Activated CD4-positive, alpha-beta T cell treated with anti-CD3 and anti-CD28 coated beads, Interleukin-10, Interleukin-2, amounts not matched to agents 100 ng/mL and 50 ng/mL, durations not matched to agents 16 hours and 8 hours (primary cell): Measurements from ENCODE around the gene TAS1R2.
A peak's percentile ranks its signal among the peaks of the same experiment; 100 is the strongest.
"Not testable (repeated sequence)": the region's sequence is repeated elsewhere in the genome, so short reads cannot be mapped to it uniquely, and the experiment has no call there.

Experiments
- DNase-seq: peaks from one replicate; pipeline ENCODE4 v3.0.0-alpha.2; 2020

TAS1R2 gene

DNA sequence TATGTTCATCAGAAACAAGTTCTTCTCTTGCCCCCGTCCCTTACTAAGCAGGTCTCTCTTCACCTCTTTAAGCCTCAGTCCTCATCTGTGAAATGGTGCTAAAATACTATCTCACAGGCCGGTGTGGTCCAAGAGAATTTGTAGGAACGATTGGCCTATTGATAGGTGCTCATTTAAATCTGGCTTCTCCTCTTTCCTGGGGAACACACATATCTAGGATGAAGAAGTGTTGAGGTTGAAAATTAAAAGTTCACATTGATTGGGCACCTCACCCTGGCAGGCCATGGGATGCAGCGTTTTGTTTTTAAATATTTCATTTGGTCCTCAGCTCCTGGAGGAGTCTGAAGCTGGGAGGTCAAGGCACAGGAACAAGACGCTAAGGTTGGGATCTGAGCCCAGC lies 8.9 kb upstream of the TAS1R2 start:
- no peak for DNase-seq

DNA sequence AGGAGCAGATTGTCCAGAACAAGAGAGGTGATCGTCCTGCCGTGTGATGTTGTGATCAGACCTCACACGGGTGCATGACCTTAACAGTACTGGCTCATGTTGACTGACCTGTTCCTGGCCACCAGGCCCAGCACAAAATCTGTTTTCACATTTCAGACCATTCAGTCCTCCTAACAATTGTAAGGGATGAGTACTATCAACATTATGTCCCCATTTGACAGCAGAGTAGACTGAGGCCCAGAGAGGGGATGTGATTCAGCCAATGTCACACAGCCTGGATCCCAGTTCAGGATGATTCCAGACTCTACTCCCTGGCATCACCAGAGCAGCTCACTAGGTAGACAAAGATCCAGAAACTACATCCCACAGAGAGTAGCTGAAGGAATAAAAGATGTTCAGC lies 7.4 kb upstream of the TAS1R2 start:
- DNase-seq = no peak

DNA sequence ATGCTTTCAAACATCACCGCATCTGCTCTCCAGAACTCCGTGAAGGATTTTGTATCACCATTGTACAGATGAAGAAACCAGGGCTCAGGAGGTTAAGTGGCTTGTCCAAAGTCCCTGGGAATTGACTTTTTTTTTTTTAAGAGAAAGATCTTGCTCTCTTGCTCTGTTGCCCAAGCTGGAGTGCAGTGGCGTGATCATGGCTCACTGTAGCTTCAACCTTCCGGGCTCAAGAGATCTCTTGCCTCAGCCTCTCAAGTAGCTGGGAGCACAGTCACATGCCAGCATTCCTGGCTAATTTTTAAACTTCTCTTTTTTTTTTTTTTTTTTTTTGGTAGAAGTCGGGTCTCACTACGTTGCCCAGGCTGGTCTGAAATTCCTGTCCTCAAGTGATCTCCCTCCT lies 6.9 kb upstream of the TAS1R2 start:
- no peak for DNase-seq

DNA sequence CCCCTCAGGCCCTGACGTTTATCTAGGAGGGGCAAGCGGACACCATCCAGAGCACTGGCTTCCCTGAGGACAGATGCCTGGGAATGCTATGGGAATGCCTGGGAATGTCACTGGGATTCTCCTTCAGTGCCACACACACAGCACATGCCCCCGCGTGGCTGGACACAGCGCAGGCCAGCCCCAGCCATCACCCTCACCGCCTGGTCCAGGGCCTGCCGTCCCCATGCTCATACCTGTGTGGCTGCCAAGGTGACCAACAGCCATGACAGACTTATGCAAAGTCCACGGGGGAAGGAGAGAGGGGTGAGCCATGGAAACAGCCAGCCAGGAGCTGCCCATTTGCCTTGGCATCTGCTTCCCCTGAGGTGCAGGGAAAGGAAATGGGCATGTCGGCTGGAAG lies 5.7 kb upstream of the TAS1R2 start:
- no peak for DNase-seq

DNA sequence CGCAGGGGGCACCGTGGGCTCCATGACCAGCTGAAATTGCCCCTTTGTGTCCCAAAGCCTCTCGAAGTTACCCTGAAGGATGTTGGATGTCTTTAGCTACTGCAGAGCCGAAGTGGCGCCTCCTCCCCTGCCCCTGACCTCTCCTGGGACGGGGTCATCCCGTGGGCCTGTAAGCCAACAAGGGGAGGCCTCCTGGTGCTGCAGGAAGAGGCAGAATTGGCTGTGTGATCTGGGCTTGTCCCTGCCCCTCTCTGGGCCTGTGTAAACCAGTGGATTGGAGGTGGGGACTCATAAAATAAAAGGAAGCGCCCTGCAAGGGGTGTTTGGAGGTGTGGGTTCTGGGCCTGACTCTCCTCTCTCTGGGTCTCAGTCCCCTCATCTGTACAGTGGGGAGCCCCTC lies 2.1 kb upstream of the TAS1R2 start:
- no peak for DNase-seq

DNA sequence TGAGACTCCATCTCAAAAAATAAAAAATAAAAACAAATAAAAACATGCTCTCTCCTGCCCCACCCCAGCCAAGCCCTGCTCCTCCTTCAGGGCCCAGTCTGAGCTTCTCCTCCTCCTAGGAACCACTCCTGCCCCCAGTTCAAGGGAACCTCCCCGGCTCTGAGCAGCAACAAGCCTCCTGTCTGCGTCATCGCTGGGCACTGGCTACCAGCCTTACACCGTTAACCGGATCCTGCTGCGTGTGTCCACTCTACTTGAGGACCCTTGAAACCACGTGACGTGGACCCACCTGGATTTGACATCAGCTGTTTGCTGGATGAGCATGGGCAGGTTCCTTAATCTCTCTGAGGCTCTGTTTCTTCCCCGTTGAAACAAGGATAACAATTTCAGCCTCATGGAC lies 1.6 kb upstream of the TAS1R2 start:
- DNase-seq = no peak

DNA sequence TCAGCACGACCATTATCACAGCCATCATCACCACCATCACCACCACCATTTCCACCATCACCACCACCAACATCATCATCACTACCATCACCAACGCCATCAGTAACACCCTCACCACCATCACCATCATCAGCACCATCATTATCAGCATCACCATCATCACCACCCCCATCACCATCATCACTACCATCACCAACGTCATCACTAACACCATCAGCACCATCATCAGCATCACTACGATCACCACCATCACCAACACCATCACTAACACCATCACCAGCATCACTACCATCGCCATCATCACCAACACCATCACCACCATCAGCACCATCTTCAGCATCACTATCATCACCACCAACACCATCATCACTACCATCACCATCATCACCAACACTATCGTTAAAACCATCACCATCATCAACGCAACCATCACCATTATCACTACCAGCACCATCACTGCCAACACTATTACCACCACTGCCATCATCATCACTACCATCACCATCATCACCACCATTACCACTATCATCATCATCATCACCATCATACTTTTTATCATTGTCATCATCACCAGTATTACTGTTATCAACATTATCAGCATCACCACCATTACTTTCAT lies 1.3 kb downstream of the TAS1R2 start:
- DNase-seq = no peak

DNA sequence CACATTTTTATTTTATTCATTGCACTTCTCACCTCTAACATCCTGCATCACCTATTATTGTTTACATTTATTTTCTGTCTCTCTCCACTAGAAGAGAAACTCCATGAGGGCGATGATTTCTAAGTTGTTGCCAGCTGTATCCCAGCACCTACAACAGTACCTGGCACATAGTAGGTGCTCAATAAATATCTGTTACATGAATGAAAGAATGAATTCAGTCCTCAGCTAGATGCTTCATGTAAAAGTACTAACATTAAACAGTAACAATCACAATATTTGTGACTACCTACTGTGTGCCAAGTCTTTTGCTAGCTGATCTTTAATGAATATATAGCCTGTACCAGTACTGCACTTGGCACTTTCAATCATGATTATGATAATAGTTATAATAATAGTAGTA lies 3.0 kb downstream of the TAS1R2 start:
- no peak for DNase-seq

DNA sequence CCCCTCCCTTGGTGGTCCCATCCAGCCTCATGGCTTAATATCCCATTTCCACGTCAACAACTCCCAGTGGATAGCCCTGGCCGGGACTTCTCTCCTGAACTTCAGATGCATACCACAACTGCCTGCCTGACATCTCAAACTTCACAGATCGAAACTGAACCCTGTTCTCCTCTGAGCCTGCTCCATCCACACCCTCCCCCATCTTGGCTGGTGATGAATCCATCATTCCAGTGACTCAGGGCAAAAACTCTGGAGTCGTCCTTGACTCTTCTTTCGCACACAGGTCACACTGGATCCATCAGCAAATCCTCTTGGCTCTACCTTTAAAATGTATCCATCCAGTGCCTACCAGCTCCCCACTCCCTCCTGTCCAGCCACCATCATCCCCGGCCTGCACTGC lies 3.9 kb downstream of the TAS1R2 start:
- DNase-seq = no peak

DNA sequence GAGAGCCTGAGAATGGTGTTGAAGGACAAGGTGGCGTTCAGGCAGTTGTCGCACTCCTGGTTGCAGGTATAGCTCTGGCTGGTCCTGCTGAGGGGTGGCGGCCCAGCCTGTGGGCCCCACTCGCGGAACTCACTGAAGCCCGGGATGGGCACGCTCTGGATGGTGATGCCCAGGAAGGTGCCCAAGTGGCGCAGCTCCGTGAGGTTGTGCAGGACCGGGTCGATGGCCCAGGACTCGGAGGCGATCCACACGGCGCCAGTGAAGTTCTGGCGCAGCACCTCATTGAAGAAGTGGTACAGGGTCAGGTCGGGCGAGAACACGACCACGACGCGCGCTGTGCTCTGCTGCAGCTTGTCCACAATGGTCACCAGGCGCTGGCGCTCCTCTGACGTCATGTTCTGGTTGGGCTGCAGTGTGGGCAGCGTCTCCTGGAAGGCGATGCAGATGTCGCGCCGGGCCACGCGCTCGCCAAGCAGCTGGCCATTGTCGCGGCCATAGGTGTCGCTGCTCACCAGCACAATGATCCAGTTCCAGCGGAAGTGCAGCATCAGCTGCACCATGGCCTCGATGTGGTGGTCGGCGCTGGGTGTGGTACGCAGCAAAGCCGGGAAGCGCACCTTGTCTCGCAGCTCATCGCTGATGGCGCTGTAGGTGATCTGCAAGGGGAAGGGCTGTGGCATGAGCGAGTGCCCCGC lies 5.0 kb downstream of the TAS1R2 start:
- no peak for DNase-seq

DNA sequence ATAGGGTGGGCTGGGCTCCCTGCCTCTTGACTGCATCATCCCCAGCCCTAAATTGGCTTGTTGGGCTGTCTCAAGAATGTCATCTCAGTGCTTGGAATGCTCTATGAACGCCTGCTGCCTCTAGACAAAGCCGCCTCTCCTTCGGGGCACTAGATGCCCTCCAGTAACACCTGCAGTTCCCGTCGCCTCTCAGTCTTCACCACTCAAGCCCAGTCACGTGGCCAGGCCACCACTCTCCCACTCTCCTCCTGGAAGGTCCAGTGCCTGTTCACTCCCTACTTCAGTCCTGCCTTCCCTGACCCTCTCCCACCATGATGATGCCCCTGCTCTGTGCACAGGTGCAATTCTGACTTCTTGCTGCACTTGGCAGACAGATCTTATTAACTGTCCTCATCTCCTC lies 7.0 kb downstream of the TAS1R2 start:
- DNase-seq = no peak

DNA sequence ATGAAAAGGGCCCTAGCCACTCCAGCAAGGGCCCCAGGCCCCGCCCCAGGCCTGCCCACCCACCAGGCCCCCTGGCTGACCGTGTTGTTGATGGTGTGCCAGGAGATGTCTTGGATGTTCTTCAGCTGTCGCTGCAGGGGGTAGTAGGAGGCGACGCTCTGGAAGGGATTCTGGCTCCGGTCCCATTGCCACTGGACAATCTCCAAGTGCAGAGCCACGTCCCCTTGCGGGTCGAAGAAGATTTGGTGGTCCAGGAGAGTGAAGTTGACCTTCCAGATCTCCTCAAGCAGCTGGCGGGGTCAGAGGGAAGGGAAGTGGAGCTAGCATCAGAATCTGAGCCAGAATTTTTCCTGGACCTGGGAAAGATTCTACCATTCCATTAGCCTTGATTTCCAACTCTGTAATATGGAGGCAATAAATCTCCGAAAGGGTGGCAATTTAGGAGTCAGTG lies 10.2 kb downstream of the TAS1R2 start:
- no peak for DNase-seq

DNA sequence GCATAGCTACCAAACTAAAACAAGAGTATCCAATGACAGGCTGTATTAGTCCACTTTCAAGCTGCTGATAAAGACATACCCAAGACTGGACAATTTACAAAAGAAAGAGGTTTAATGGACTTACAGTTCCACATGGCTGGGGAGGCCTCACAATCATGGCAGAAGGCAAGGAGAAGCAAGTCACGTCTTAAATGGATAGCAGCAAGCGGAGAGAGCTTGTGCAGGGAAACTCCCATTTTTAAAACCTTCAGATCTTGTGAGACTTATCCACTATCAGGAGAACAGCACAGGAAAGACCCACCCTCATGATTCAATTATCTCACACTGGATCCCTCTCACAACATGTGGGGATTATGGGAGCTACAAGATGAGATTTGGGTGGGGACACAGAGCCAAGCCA lies 11.7 kb downstream of the TAS1R2 start:
- not testable (repeated sequence) for DNase-seq

DNA sequence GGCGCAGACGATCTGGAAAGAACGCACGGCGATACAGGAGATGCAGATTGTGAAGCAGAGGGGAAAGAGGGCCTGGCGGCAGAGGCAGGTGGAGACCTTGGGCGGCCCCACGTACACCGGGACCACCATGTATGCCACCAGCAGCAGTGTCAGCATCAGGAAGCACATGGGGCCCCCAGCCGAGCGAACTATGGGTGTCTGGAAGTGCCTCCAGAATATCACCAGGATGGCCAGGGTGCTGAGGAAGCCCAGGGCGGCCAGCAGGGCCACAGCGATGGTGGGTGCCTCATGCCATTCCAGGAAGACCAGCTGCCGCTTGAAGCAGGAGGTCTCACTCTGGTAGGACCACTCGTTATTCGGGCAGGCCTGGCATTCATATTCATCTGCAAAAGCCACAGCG lies 19.3 kb downstream of the TAS1R2 start:
- DNase-seq = no peak

DNA sequence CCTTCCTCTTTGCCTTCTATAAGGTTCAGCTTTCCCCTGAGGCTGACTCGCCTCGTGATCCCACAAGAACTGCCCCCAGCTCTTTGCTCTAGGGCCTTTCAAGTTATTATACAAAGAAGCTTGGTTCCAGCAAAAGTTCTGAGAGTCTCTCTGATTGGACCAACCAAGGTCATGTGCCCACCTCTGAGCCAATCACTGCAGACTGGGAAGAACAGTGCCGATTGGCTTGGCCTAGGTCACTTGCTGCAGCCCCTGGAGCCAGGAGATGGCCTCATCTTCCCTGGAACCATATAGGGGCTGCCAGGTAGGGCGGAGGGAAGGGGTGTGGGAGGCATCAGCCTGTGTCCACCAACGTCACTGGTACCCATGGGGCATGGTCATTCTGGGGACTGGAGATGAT lies 22.8 kb downstream of the TAS1R2 start:
- no peak for DNase-seq

DNA sequence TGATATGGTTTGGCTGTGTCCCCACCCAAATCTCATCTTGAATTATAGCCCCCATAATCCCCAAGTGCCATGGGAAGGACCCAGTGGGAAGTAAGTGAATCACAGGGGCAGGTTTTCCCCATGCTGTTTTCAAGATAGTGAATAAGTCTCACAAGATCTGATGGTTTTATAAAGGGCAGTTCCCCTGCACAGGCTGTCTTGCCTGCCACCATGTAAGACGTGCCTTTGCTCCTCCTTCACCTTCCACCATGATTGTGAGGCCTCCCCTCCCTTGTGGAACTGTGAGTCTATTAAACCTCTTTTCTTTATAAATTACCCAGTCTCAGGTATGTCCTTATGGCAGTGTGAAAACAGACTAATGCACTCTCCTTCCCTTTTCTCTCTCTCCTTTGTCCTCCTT lies 27.1 kb downstream of the TAS1R2 start:
- not testable (repeated sequence) for DNase-seq

DNA sequence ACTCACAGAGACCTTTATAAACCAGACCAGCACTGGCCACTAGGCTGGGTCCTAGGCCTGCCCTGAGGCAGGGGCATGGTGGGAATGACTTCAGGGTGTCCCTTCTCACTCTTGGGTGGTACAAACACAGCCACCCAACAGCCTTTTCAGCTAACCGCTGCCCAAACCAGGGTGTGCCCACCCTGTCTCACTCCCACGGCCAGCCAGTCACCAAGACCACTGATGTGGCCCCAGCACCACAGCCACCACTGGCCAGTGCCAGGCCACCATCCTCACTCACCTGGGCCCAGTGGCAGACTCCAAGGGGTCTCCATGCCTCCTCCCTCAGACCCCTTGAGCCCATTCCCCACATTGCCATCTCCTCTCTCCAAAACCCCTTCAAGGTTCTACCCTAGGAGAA lies 27.8 kb downstream of the TAS1R2 start:
- DNase-seq = no peak

DNA sequence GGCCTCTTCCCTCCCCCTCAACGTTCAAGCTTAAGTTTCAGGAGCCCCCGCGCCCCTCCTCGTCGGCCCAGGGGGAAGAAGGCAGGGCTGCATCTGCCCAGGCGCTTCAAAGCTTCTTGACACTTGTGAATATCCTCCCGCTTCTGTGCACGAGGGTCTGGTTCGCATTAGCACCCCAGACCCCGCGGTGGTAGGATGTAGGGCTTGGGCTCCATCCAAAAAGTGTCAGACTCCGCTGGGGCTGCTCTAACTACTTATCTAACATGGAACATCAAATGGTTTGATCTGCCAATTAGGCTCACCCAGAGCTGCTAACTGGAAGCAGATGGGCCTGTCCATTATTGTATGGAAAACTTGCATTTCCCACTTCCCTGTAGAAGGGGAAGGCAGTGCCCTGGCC lies 28.9 kb downstream of the TAS1R2 start:
- DNase-seq = no peak

DNA sequence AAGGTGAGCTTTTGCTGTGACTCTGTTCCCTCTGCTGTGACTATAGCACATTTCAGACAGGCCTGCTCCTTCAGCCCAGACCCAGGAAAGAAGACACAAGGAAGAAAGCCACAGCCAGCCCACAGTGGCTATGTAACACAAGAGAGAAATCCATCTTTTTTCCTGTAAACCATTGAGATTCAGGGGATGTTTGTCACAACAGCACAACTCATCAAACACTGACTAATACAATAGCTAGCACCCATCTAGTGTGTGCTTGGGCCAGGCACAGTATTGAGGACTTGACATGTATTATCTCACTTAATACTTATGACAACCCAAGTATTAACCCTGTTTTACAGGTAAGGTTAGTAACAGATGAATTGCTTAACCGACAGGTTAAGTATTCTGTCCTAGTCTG lies 29.8 kb downstream of the TAS1R2 start:
- DNase-seq = no peak

DNA sequence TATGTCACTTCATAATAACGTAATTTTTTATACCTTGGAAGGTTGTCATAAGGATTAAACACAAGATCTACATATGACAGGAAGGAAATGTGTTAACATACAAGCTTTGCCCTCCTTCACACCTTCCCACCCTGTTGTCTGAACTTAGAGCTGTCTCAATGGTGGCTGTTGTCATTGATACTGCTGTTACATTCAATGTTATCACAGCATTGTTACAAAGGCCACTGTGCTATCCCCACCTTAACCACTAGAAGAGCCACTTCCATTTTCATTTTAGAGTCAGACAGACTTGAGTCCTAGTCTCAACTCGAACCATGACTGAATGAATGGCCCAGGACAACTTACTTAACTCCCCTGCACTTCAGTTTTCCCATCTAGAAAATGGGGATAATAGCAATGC lies 31.2 kb downstream of the TAS1R2 start:
- no peak for DNase-seq

DNA sequence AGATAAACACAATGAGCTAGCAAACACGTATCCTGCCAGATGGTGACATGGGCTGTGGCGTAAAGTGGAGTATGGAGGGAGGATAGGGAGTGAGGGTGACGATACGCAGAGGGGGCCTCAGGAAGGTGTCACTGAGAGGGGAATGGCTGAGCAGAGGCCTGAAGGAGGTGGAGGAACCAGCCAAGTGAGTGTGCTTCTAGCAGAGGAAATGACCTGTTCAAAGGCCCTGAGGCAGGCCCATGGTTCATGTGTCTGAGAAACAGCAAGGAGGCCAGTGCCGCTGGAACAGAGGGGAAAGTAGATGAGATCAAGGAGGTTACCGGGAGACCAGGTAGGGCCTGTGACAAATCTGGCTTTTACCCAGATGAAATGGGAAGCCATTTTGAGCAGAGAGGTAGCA lies 36.0 kb downstream of the TAS1R2 start:
- DNase-seq = no peak

DNA sequence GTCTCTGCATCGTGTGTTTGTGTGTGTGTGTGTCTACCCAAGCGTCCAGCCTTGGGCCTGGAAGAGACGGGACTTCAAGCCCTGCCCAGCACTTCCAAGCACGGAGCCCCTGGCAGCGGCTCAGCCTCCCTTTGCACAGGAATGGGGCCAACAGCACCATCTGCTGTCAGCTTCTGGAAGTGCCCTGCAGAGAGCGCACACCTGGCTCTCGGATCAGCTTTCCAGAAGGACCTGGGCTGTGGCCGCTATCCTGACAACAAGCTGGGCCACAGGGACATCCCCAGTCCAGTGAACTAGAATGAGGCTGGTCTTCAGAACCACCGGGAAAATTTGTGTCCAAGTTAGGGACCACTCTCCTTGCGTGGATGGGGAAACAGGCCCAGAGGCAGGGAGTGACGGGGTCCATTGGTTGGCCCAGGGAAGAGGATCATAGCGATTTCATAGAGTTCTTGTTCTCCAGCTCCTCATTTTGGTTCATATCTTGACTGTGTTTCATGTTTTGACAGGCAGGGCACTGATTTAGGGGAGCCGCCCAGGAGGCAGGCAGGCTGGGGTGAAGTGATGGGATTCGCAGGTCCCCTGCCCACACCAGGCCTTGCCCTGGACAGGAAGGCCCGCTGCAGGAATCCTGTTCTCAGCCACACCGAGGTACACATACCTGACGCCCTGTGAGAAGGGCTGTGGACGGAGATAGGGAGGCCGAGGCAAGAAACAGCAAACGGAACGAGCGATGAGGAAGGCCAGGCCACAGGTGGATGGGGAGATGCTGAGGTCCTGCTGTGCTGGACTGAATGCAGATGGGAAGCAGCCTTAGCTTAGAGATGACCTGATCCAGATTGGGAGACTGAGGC lies 38.4 kb downstream of the TAS1R2 start:
- DNase-seq = peak; percentile 69

DNA sequence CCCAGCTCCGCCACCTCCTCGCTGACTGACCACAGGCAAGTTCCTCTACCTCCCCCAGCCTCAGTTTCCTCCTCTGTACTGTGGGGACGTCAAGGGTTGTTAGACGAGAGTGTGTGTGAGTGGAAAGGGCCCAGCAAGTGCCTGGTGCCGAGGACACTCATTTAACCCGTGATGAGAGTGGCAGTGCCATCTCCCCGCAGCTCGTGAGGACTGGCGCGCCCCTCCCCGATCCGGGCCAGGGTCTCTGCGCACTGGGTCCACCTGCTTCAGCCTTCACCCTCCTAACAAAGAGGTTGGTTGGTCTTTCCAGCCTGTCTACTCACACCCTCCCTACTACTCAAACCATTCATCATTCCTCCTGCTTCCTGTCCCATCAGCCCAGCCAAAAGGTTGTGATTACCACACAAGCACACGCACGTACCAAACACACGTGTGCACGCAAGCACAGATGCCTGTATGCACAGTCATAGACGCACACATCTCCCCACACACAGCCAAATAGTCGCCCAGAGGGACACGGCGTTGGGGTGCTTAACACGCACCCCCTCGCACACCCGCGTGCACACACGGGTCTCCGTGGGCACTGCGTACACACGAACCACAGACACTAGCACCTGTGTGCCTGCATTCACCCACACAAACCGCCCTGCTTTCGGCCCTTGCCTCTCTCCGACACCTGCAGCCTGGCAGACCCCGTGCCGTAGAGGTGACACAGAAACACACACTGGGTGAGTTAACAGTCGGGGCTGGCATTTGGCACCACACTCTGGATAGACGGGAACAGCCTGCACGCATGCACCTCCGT lies 39.3 kb downstream of the TAS1R2 start:
- DNase-seq = no peak
